ENCODE data around the gene CRTC2. TPM values are rescaled to one million over a fixed set of nuclear protein-coding genes. Genes with fewer than 3 reads are reported as not detected.
A peak's percentile ranks its signal among the peaks of the same experiment; 100 is the strongest.

Gene CRTC2
- total RNA-seq, 2 donors from 2014 or later: 35.5 to 40.9 TPM

- H3K4me3 ChIP-seq (ENCODE audit: low read length): no peak overlapping the region
- no peak overlapping the region for H3K27ac Mint-ChIP-seq
- peaks cover 5% of the 10 kb centered on the region for H3K4me1 Mint-ChIP-seq
- H3K27ac ChIP-seq (ENCODE audit: low read depth, low read length): no peak overlapping the region
- no peaks in the 10 kb centered on the region for H3K9me3 Mint-ChIP-seq
- no peaks in the 10 kb centered on the region for H3K27me3 Mint-ChIP-seq (ENCODE audit: insufficient read depth)
- peaks cover 14% of the 10 kb centered on the region for H3K36me3 Mint-ChIP-seq (ENCODE audit: low read depth)
- DNase-seq: no peak
- H3K4me3 Mint-ChIP-seq: no peak overlapping the region
- TF ChIP-seq CTCF (conservative IDR thresholded peaks at IDR 0.05): no peak
- H3K36me3 ChIP-seq (ENCODE audit: control insufficient read depth, insufficient read depth, low read length): peaks cover 4% of the 10 kb centered on the region
- no peaks in the 10 kb centered on the region for H3K9me3 ChIP-seq (ENCODE audit: control insufficient read depth, low read length)
- H3K9ac ChIP-seq (ENCODE audit: extremely low read depth, low read length, poor library complexity, severe bottlenecking): no peak overlapping the region
- no peaks in the 10 kb centered on the region for H3K4me1 ChIP-seq (ENCODE audit: control insufficient read depth, insufficient read depth, low read length)
- no peaks in the 10 kb centered on the region for H3K27me3 ChIP-seq (ENCODE audit: control insufficient read depth, insufficient read depth, low read length, poor library complexity, severe bottlenecking)
- WGBS, 2 experiments (ENCODE audit: insufficient coverage in 1 of 2, insufficient read length in 1 of 2): 89% methylated on average over 4 of the region's 4 CpGs
Observed at GRCh38 chr1:153926405-153926804, 32.0 kb downstream of the CRTC2 start.

GRCh38 chr1:153922972-153923925, 35.2 kb downstream of the CRTC2 start, which contains the start of gene GATAD2B:
TSS of gene GATAD2B (minus strand) at chr1:153922972. CDS start at chr1:153828347, 94,625 bp downstream.
- Mint-ChIP-seq H3K27me3 (ENCODE audit: insufficient read depth) (no peaks in the 10 kb centered on the region), H3K36me3 (ENCODE audit: low read depth) (no peaks in the 10 kb centered on the region), H3K9me3 (no peaks in the 10 kb centered on the region), H3K4me3 (peak within 1 kb of the TSS; percentile 95), H3K27ac (peak within 1 kb of the TSS; percentile 94), H3K4me1 (peaks cover 23% of the 10 kb centered on the region)
- Histone ChIP-seq H3K4me1 (ENCODE audit: control insufficient read depth, insufficient read depth, low read length) (peaks cover 12% of the 10 kb centered on the region), H3K9ac (ENCODE audit: extremely low read depth, low read length, poor library complexity, severe bottlenecking) (peak within 1 kb of the TSS; percentile 79), H3K36me3 (ENCODE audit: control insufficient read depth, insufficient read depth, low read length) (peaks cover 8% of the 10 kb centered on the region), H3K9me3 (ENCODE audit: control insufficient read depth, low read length) (no peaks in the 10 kb centered on the region), H3K27ac (ENCODE audit: low read depth, low read length) (peak within 1 kb of the TSS; percentile 91), H3K4me3 (ENCODE audit: low read length) (peak within 1 kb of the TSS; percentile 97), H3K27me3 (ENCODE audit: control insufficient read depth, insufficient read depth, low read length, poor library complexity, severe bottlenecking) (no peaks in the 10 kb centered on the region)
- no peak for TF ChIP-seq CTCF (conservative IDR thresholded peaks at IDR 0.05)
- DNase-seq: peak; percentile 100
- 2% methylated on average over 27 to 53 of the region's 53 CpGs for WGBS, 2 experiments (ENCODE audit: insufficient coverage in 1 of 2, insufficient read length in 1 of 2)

GRCh38 chr1:153922076-153922971, 36.1 kb downstream of the CRTC2 start:
- peaks cover 17% of the 10 kb centered on the region for H3K36me3 ChIP-seq (ENCODE audit: control insufficient read depth, insufficient read depth, low read length)
- Mint-ChIP-seq H3K4me3 (peak overlapping the region; percentile 95), H3K4me1 (peaks cover 23% of the 10 kb centered on the region), H3K27ac (peak overlapping the region; percentile 94), H3K9me3 (no peaks in the 10 kb centered on the region), H3K27me3 (ENCODE audit: insufficient read depth) (no peaks in the 10 kb centered on the region), H3K36me3 (ENCODE audit: low read depth) (peaks cover 4% of the 10 kb centered on the region)
- TF ChIP-seq CTCF (conservative IDR thresholded peaks at IDR 0.05): peak; percentile 56
- peaks cover 12% of the 10 kb centered on the region for H3K4me1 ChIP-seq (ENCODE audit: control insufficient read depth, insufficient read depth, low read length)
- peak; percentile 91 for DNase-seq
- H3K9ac ChIP-seq (ENCODE audit: extremely low read depth, low read length, poor library complexity, severe bottlenecking): peak overlapping the region; percentile 79
- WGBS, 2 experiments (ENCODE audit: insufficient coverage in 1 of 2, insufficient read length in 1 of 2): 0% methylated on average over 56 of the region's 86 CpGs; no CpG with 5 or more reads in 1 of the 2 experiments
- H3K27ac ChIP-seq (ENCODE audit: low read depth, low read length): peak overlapping the region; percentile 91
- H3K9me3 ChIP-seq (ENCODE audit: control insufficient read depth, low read length): no peaks in the 10 kb centered on the region
- no peaks in the 10 kb centered on the region for H3K27me3 ChIP-seq (ENCODE audit: control insufficient read depth, insufficient read depth, low read length, poor library complexity, severe bottlenecking)
- H3K4me3 ChIP-seq (ENCODE audit: low read length): peak overlapping the region; percentile 88

Measured in endodermal cell (in vitro differentiated cells).